Measurements from ENCODE around the gene MARCHF6. TPM values are rescaled to one million over a fixed set of nuclear protein-coding genes. Genes with fewer than 3 reads are reported as not detected.
A peak's percentile ranks its signal among the peaks of the same experiment; 100 is the strongest.

Gene MARCHF6
- total and polyA plus RNA-seq, 4 experiments from 2014 or later = 25.4 to 203 (median 126) TPM

DNA sequence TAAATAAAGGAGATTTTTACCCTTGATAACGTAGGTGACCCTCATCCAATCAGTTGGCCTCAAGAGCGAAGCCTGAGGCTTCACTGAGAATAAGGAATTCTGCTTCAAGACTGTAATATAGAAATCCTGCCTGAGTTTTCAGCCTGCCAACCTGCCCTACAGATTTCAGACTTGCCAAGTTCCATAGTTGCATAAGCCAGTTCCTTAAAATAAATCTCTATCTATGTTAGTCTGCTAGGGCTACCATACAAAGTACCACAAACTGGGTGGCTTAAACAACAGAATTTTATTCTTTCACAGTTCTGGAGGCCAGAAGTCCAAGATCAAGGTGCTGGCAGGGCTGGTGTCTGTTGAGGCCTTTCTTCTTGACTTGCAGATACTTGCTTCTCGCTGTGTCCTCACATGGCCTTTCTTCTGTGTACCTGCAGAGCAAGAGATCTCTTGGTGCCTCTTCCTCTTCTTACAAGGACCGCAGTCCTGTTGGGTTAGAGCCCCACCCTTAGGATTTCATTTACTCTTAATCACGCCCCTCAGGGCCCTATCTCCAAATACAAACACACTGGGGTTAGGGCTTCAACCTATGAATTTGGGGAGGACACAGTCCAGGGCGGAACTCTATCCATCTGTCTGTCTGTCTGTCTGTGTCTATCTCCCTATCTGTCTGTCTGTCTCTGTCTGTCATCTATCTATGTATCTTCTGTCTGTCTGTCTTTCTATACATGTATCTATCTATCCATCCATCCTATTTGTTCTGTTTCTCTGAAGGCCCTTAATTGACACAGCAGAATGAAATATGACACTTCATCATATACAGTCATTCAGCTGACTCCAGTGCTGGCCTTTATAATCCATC is 28.8 kb upstream of the MARCHF6 start:
- Mint-ChIP-seq H3K4me1 (no peaks in the 10 kb centered on the region), H3K36me3 (no peaks in the 10 kb centered on the region), H3K27me3 (peaks cover 0 to 1% of the 10 kb centered on the region in 2 donors), H3K9me3 (no peaks in the 10 kb centered on the region), H3K4me3 (no peak overlapping the region), H3K27ac (no peak overlapping the region)
- Histone ChIP-seq H3K27me3 (ENCODE audit: insufficient read depth, low read length) (no peaks in the 10 kb centered on the region), H3K4me1 (ENCODE audit: insufficient read depth, low read length) (no peaks in the 10 kb centered on the region), H3K27ac (ENCODE audit: low read depth, low read length) (no peak overlapping the region), H3K4me3 (ENCODE audit: low read length in 2 of 2) (no peak overlapping the region), H3K36me3 (ENCODE audit: insufficient read depth, low read length) (no peaks in the 10 kb centered on the region), H3K9me3 (ENCODE audit: control insufficient read depth in 1 of 2, low read length in 2 of 2) (no peaks in the 10 kb centered on the region)
- CTCF ChIA-PET (ENCODE audit: partially characterized antibody) = interaction anchor here (1.6 kb wide), 1 partner anchor 41 kb away, joined by 3 read pairs; no protein-coding TSS in a partner anchor
- POLR2A ChIA-PET (ENCODE audit: partially characterized antibody) = no interaction called here
- intact Hi-C loops (cut with micrococcal nuclease) = no loop called here
- no peak for DNase-seq

DNA sequence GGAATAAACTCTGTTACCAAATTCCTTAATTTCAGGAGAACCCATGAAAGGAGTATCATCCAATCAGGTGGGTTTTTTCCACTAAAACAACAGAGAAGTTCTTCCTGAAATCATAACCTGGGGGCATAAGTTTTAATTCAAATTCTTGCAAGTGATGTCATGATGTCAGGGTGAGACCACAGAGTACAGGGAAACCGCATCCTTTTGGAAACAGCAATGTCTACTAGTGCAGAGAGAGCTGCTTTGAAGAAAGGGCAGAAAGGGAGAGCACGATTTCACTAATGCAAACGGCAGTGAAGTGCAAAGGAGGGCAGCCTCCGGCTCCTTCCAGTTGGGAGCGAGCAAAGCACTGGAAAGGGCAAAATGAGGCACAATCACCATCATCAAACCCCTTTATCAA is 25.2 kb upstream of the MARCHF6 start:
- no peaks in the 10 kb centered on the region for H3K9me3 ChIP-seq (ENCODE audit: control insufficient read depth in 1 of 2, low read length in 2 of 2)
- intact Hi-C loops (cut with micrococcal nuclease) = no loop called here
- DNase-seq = no peak
- H3K27me3 ChIP-seq (ENCODE audit: insufficient read depth, low read length) = peaks cover 4% of the 10 kb centered on the region
- no peak overlapping the region for H3K27ac ChIP-seq (ENCODE audit: low read depth, low read length)
- Mint-ChIP-seq H3K27ac (no peak overlapping the region), H3K4me3 (no peak overlapping the region), H3K36me3 (no peaks in the 10 kb centered on the region), H3K9me3 (no peaks in the 10 kb centered on the region), H3K27me3 (peaks cover 17 to 25% of the 10 kb centered on the region in 2 donors), H3K4me1 (peaks cover under 1 to 3% (median 3%) of the 10 kb centered on the region in 4 donors)
- H3K36me3 ChIP-seq (ENCODE audit: insufficient read depth, low read length) = no peaks in the 10 kb centered on the region
- no peak overlapping the region for H3K4me3 ChIP-seq (ENCODE audit: low read length in 2 of 2)
- peaks cover 4% of the 10 kb centered on the region for H3K4me1 ChIP-seq (ENCODE audit: insufficient read depth, low read length)
- CTCF ChIA-PET (ENCODE audit: partially characterized antibody) = interaction anchor here (1.7 kb wide), 1 partner anchor 44 kb away, joined by 5 read pairs; no protein-coding TSS in a partner anchor
- POLR2A ChIA-PET (ENCODE audit: partially characterized antibody) = no interaction called here

DNA sequence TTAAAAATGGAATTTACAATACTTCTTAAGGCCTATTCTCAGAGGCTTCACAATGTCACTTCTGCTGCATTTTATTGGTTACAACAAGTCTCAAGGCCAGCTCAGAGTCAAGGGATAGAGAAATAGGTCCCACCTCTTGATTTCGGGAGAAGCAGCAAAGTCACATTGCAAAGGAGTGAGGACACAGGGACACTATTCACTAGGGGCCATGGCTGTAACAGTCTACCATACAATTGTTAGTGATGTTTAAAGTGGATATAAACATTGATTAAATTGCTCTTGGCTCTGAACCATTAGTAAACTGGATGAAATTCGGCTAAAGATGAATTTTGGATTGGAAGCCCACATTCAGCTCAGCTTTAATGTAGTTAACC is 24.1 kb upstream of the MARCHF6 start:
- Mint-ChIP-seq H3K9me3 (no peaks in the 10 kb centered on the region), H3K36me3 (no peaks in the 10 kb centered on the region), H3K27me3 (peaks cover 20 to 30% of the 10 kb centered on the region in 2 donors), H3K4me3 (no peak overlapping the region), H3K4me1 (peaks cover 2 to 6% (median 5%) of the 10 kb centered on the region in 4 donors), H3K27ac (peak overlapping the region in 1 of 7 donors; percentile 20)
- intact Hi-C loops (cut with micrococcal nuclease) = no loop called here
- CTCF ChIA-PET (ENCODE audit: partially characterized antibody) = interaction anchor here (1.7 kb wide), 1 partner anchor 46 kb away, joined by 5 read pairs; no protein-coding TSS in a partner anchor
- POLR2A ChIA-PET (ENCODE audit: partially characterized antibody) = interaction anchor here (2.3 kb wide), 1 partner anchor 24 kb away, joined by 8 read pairs; the partner anchor contains the start of gene MARCHF6
- Histone ChIP-seq H3K36me3 (ENCODE audit: insufficient read depth, low read length) (no peaks in the 10 kb centered on the region), H3K4me3 (ENCODE audit: low read length in 2 of 2) (no peak overlapping the region), H3K27ac (ENCODE audit: low read depth, low read length) (no peak overlapping the region), H3K9me3 (ENCODE audit: control insufficient read depth in 1 of 2, low read length in 2 of 2) (no peaks in the 10 kb centered on the region), H3K4me1 (ENCODE audit: insufficient read depth, low read length) (peaks cover 6% of the 10 kb centered on the region), H3K27me3 (ENCODE audit: insufficient read depth, low read length) (peaks cover 10% of the 10 kb centered on the region)
- DNase-seq = no peak

- Histone ChIP-seq H3K9me3 (ENCODE audit: control insufficient read depth in 1 of 2, low read length in 2 of 2) (no peaks in the 10 kb centered on the region), H3K27me3 (ENCODE audit: insufficient read depth, low read length) (peaks cover 14% of the 10 kb centered on the region), H3K27ac (ENCODE audit: low read depth, low read length) (no peak overlapping the region), H3K36me3 (ENCODE audit: insufficient read depth, low read length) (no peaks in the 10 kb centered on the region), H3K4me1 (ENCODE audit: insufficient read depth, low read length) (peaks cover 6% of the 10 kb centered on the region), H3K4me3 (ENCODE audit: low read length in 2 of 2) (no peak overlapping the region)
- ChIA-PET CTCF (ENCODE audit: partially characterized antibody) (no interaction called here), POLR2A (ENCODE audit: partially characterized antibody) (interaction anchor here (2.3 kb wide), 1 partner anchor 23 kb away, joined by 8 read pairs; the partner anchor contains the start of gene MARCHF6)
- Mint-ChIP-seq H3K36me3 (no peaks in the 10 kb centered on the region), H3K27ac (no peak overlapping the region), H3K4me3 (no peak overlapping the region), H3K4me1 (peaks cover 2 to 6% (median 5%) of the 10 kb centered on the region in 4 donors), H3K9me3 (no peaks in the 10 kb centered on the region), H3K27me3 (peaks cover 26 to 35% of the 10 kb centered on the region in 2 donors)
- DNase-seq = no peak
- intact Hi-C loops (cut with micrococcal nuclease) = no loop called here
Measured at GRCh38 chr5:10329820-10330481, 23.5 kb upstream of the MARCHF6 start.

DNA sequence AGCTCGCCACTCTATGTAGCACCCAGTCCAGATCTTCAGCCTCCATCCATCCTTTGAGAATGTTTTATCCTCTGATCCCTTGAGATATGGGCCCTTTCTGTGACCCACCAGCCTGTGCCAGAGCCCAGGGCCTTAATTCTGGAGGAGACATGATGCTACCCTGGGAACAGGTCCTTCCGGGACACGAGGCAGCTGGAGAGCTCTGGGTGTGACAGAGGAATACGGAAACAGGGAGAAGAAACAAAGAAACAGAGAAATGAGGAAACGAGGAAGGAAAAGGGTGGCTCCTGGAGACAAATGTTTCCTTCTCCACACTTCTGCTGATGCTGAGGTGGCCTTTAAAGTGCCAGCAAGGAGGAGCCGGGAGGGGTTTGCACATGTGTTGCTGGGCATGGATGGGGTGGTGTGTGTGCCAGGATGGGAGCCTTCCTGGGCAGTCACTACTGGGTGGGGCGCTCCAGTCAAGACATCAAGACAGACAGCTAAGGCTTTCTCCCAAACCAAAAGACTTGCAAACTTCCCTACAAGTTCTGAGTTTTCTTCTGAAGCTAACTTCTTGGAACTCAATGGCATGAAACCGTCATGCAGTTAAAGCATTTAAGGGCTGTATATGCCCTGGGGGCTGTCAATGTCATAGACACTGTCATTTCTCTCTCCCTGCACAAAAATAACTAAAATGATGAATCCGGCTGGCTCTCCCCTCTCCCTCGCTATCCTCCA is 22.8 kb upstream of the MARCHF6 start:
- CTCF ChIA-PET (ENCODE audit: partially characterized antibody) = interaction anchor here (2.4 kb wide), 1 partner anchor 47 kb away, joined by 7 read pairs; no protein-coding TSS in a partner anchor
- POLR2A ChIA-PET (ENCODE audit: partially characterized antibody) = interaction anchor here (2.3 kb wide), 1 partner anchor 23 kb away, joined by 8 read pairs; the partner anchor contains the start of gene MARCHF6

DNA sequence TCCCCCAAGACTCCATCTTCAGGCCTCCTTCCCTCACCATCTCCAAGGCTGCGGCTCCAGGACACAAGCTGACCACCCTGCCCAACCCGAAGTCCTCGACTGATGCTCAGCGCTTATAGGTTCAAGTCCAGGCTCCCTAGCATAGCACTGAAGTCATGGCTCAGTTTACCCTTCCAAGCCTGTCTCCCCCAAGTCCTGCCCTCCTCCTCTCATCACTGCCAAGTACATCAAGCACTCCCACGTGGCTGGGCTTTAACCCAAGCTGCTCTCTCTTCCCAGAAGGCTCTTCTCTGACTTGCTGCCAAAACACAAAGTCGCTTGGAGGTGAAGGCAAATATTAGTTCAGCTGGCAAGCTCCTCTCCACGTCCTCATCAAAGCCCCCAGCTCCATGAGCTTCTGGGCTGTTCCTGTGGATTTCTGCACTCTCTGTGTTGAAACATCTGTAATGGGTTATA is 22.1 kb upstream of the MARCHF6 start:
- H3K4me3 Mint-ChIP-seq = peak overlapping the region in 2 of 8 donors; percentile 21 to 32
- H3K27ac ChIP-seq (ENCODE audit: low read depth, low read length) = no peak overlapping the region
- intact Hi-C loops (cut with micrococcal nuclease) = no loop called here
- H3K9me3 ChIP-seq (ENCODE audit: control insufficient read depth in 1 of 2, low read length in 2 of 2) = no peaks in the 10 kb centered on the region
- H3K27ac Mint-ChIP-seq = no peak overlapping the region
- H3K4me1 ChIP-seq (ENCODE audit: insufficient read depth, low read length) = peaks cover 6% of the 10 kb centered on the region
- H3K4me1 Mint-ChIP-seq = peaks cover 2 to 6% (median 5%) of the 10 kb centered on the region in 4 donors
- DNase-seq = no peak
- POLR2A ChIA-PET (ENCODE audit: partially characterized antibody) = no interaction called here
- CTCF ChIA-PET (ENCODE audit: partially characterized antibody) = interaction anchor here (0.8 to 2.4 kb wide), 2 partner anchors 28 to 47 kb away, joined by 3 to 7 read pairs; no protein-coding TSS in a partner anchor
- H3K36me3 Mint-ChIP-seq = no peaks in the 10 kb centered on the region
- H3K36me3 ChIP-seq (ENCODE audit: insufficient read depth, low read length) = no peaks in the 10 kb centered on the region
- H3K27me3 ChIP-seq (ENCODE audit: insufficient read depth, low read length) = peaks cover 14% of the 10 kb centered on the region
- no peaks in the 10 kb centered on the region for H3K9me3 Mint-ChIP-seq
- peaks cover 31 to 42% of the 10 kb centered on the region in 2 donors for H3K27me3 Mint-ChIP-seq
- no peak overlapping the region for H3K4me3 ChIP-seq (ENCODE audit: low read length in 2 of 2)

More for the DNA sequence above, 22.8 kb upstream of the MARCHF6 start:
- peak overlapping the region in 2 of 8 donors; percentile 21 to 32 for H3K4me3 Mint-ChIP-seq
- H3K27ac Mint-ChIP-seq = no peak overlapping the region
- peaks cover 6% of the 10 kb centered on the region for H3K4me1 ChIP-seq (ENCODE audit: insufficient read depth, low read length)
- H3K36me3 ChIP-seq (ENCODE audit: insufficient read depth, low read length) = no peaks in the 10 kb centered on the region
- peaks cover 29 to 42% of the 10 kb centered on the region in 2 donors for H3K27me3 Mint-ChIP-seq
- H3K27ac ChIP-seq (ENCODE audit: low read depth, low read length) = no peak overlapping the region
- H3K36me3 Mint-ChIP-seq = no peaks in the 10 kb centered on the region
- H3K27me3 ChIP-seq (ENCODE audit: insufficient read depth, low read length) = peaks cover 14% of the 10 kb centered on the region
- H3K9me3 Mint-ChIP-seq = no peaks in the 10 kb centered on the region
- H3K4me3 ChIP-seq (ENCODE audit: low read length in 2 of 2) = no peak overlapping the region
- H3K9me3 ChIP-seq (ENCODE audit: control insufficient read depth in 1 of 2, low read length in 2 of 2) = no peaks in the 10 kb centered on the region
- no peak for DNase-seq
- intact Hi-C loops (cut with micrococcal nuclease) = no loop called here
- H3K4me1 Mint-ChIP-seq = peaks cover 2 to 6% (median 5%) of the 10 kb centered on the region in 4 donors
